Measurements from ENCODE around the gene FAT1.

The FAT1 gene

DNA sequence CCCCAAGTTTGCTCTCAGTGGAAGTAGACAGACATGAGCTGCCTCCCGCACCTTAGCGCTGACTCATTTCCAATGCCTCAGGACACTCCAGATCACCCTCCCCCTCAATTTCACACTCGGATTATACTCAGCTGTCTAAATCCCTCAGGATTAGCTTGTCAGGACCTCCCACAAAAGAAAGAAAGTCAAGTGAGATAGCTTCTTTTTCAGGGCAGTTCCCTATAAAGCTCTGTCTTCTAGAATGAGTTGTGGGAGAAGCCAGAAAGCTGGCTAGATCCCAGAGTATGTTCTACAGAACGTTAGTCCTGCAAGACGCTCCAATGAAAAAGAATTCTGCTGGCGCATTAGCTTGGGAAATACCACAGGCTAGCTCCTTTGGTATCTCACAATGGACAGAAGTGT, 117.1 kb downstream of the FAT1 start:
- peak; percentile 86 for DNase-seq (ENCODE audit: low read depth)
- no peak overlapping the region for H3K4me3 ChIP-seq (ENCODE audit: low read length)
- TF ChIP-seq, protein P1, sequence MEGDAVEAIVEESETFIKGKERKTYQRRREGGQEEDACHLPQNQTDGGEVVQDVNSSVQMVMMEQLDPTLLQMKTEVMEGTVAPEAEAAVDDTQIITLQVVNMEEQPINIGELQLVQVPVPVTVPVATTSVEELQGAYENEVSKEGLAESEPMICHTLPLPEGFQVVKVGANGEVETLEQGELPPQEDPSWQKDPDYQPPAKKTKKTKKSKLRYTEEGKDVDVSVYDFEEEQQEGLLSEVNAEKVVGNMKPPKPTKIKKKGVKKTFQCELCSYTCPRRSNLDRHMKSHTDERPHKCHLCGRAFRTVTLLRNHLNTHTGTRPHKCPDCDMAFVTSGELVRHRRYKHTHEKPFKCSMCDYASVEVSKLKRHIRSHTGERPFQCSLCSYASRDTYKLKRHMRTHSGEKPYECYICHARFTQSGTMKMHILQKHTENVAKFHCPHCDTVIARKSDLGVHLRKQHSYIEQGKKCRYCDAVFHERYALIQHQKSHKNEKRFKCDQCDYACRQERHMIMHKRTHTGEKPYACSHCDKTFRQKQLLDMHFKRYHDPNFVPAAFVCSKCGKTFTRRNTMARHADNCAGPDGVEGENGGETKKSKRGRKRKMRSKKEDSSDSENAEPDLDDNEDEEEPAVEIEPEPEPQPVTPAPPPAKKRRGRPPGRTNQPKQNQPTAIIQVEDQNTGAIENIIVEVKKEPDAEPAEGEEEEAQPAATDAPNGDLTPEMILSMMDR (IDR thresholded peaks at IDR 0.05; ENCODE audit: insufficient read depth, low read depth, low read length, missing control alignments) = no peak

GRCh38 chr4:186605261-186605865, 118.3 kb downstream of the FAT1 start:
- H3K4me3 ChIP-seq (ENCODE audit: low read length) = no peak overlapping the region
- DNase-seq (ENCODE audit: low read depth) = no peak
- TF ChIP-seq, protein P1 (IDR thresholded peaks at IDR 0.05; ENCODE audit: insufficient read depth, low read depth, low read length, missing control alignments) = no peak

GRCh38 chr4:186604124-186604807, 119.4 kb downstream of the FAT1 start:
- no peak for DNase-seq (ENCODE audit: low read depth)
- TF ChIP-seq, protein P1 (IDR thresholded peaks at IDR 0.05; ENCODE audit: insufficient read depth, low read depth, low read length, missing control alignments) = no peak
- H3K4me3 ChIP-seq (ENCODE audit: low read length) = no peak overlapping the region

DNA sequence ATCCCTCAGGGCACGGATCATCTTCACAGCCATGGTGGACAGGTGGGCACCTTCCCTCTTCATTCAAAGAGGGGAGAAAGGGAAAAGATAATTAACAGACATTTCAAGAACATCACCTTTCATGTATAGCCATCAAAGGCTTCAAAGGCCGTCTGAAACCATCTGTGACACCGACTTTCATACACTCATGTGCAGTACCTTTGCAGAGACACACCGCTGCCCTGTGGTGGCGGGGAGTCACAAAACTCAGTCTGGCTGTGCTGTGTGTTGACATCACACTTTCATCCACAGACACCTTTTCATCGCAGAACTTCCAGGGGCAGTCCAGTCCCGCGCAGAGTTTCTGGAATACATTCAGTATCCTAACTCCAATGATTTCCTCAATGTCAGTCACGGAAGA, 120.7 kb downstream of the FAT1 start:
- TF ChIP-seq, protein P1 (IDR thresholded peaks at IDR 0.05; ENCODE audit: insufficient read depth, low read depth, low read length, missing control alignments) = no peak
- H3K4me3 ChIP-seq (ENCODE audit: low read length) = no peak overlapping the region

GRCh38 chr4:186599483-186599882, 124.2 kb downstream of the FAT1 start:
- DNase-seq (ENCODE audit: low read depth) = no peak
- TF ChIP-seq, protein P1 (IDR thresholded peaks at IDR 0.05; ENCODE audit: insufficient read depth, low read depth, low read length, missing control alignments) = no peak
- no peak overlapping the region for H3K4me3 ChIP-seq (ENCODE audit: low read length)

More for the DNA sequence above, 120.7 kb downstream of the FAT1 start:
- no peak for DNase-seq (ENCODE audit: low read depth)

DNA sequence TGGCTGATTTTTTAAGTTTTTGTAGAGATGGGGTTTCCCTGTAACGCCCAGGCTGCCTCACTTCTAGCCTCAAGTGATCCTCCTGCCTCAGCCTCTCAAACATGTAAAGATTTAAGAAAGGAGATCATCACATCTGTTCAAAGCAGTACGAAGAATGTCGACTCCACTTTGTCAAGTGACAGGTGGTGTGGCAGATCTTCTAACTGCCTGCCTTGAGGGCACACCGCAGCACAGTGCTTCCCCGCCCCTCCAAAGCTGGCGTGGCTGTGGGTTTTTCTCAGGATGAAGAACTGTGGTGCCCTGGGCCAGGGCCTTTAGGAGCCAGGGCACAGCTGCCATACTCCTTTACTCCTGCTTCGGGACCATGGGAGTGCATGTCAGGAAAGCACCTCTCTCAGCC, 125.0 kb downstream of the FAT1 start:
- TF ChIP-seq, protein P1 (IDR thresholded peaks at IDR 0.05; ENCODE audit: insufficient read depth, low read depth, low read length, missing control alignments) = no peak
- no peak for DNase-seq (ENCODE audit: low read depth)
- no peak overlapping the region for H3K4me3 ChIP-seq (ENCODE audit: low read length)

Measured in epithelial cell of esophagus (primary cell).